KMS-11 (cell line): ENCODE data around the gene SPAST.
"Not testable (repeated sequence)": the region's sequence is repeated elsewhere in the genome, so short reads cannot be mapped to it uniquely, and the experiment has no call there.

Source experiments
- H2AFZ ChIP-seq: fragments of 200-600 bp; sonication (generic); 2 replicates; pipeline ENCODE4 v1.6.1; 2016; ENCODE audit warnings: antibody characterized with exemption, mixed run types, low read depth
- H3K27ac ChIP-seq: fragments of 200-600 bp; sonication (generic); 2 replicates; pipeline ENCODE4 v1.6.1; 2016; ENCODE audit warnings: mild to moderate bottlenecking, mixed run types
- H3K27me3 ChIP-seq: fragments of 200-600 bp; sonication (generic); 2 replicates; pipeline ENCODE4 v1.6.1; 2017; ENCODE audit warnings: mild to moderate bottlenecking, low read depth, mixed run types, moderate library complexity; ENCODE audit not compliant: insufficient read depth
- H3K36me3 ChIP-seq: fragments of 200-600 bp; sonication (generic); 2 replicates; pipeline ENCODE4 v1.6.1; 2017; ENCODE audit warnings: mild to moderate bottlenecking, mixed run types; ENCODE audit not compliant: insufficient read depth
- H3K4me1 ChIP-seq: fragments of 200-600 bp; sonication (generic); 2 replicates; pipeline ENCODE4 v1.6.1; 2016; ENCODE audit warnings: mild to moderate bottlenecking, low read depth, mixed run types; ENCODE audit not compliant: poor library complexity, severe bottlenecking
- H3K4me2 ChIP-seq: fragments of 200-600 bp; sonication (generic); 2 replicates; pipeline ENCODE4 v1.7.0; 2016; ENCODE audit warnings: mild to moderate bottlenecking, mixed run types
- H3K4me3 ChIP-seq: fragments of 200-600 bp; sonication (generic); IDR thresholded peaks from 2 replicates; pipeline ENCODE4 v1.6.1; 2017; ENCODE audit warnings: low read depth, low read length, mixed read lengths; ENCODE audit not compliant: insufficient read depth
- H3K79me2 ChIP-seq: fragments of 200-600 bp; sonication (generic); 2 replicates; pipeline ENCODE4 v1.6.1; 2016; ENCODE audit warnings: low read depth, mixed run types; ENCODE audit not compliant: insufficient read depth
- H3K9ac ChIP-seq: fragments of 200-600 bp; sonication (generic); 2 replicates; pipeline ENCODE4 v1.6.1; 2016; ENCODE audit warnings: mild to moderate bottlenecking, mixed run types
- H4K20me1 ChIP-seq: fragments of 200-600 bp; sonication (generic); 2 replicates; pipeline ENCODE4 v1.6.1; 2016; ENCODE audit warnings: mild to moderate bottlenecking, mixed run types; ENCODE audit not compliant: insufficient read depth
- TF ChIP-seq, protein P1 (sequence below): fragments of 200-600 bp; sonication (generic); conservative IDR thresholded peaks from 2 replicates; pipeline ENCODE4 v1.6.1; 2017; ENCODE audit warnings: low read depth, mild to moderate bottlenecking, antibody characterized with exemption, low read length, moderate library complexity, mixed read lengths

Gene SPAST, protein sequence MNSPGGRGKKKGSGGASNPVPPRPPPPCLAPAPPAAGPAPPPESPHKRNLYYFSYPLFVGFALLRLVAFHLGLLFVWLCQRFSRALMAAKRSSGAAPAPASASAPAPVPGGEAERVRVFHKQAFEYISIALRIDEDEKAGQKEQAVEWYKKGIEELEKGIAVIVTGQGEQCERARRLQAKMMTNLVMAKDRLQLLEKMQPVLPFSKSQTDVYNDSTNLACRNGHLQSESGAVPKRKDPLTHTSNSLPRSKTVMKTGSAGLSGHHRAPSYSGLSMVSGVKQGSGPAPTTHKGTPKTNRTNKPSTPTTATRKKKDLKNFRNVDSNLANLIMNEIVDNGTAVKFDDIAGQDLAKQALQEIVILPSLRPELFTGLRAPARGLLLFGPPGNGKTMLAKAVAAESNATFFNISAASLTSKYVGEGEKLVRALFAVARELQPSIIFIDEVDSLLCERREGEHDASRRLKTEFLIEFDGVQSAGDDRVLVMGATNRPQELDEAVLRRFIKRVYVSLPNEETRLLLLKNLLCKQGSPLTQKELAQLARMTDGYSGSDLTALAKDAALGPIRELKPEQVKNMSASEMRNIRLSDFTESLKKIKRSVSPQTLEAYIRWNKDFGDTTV

DNA sequence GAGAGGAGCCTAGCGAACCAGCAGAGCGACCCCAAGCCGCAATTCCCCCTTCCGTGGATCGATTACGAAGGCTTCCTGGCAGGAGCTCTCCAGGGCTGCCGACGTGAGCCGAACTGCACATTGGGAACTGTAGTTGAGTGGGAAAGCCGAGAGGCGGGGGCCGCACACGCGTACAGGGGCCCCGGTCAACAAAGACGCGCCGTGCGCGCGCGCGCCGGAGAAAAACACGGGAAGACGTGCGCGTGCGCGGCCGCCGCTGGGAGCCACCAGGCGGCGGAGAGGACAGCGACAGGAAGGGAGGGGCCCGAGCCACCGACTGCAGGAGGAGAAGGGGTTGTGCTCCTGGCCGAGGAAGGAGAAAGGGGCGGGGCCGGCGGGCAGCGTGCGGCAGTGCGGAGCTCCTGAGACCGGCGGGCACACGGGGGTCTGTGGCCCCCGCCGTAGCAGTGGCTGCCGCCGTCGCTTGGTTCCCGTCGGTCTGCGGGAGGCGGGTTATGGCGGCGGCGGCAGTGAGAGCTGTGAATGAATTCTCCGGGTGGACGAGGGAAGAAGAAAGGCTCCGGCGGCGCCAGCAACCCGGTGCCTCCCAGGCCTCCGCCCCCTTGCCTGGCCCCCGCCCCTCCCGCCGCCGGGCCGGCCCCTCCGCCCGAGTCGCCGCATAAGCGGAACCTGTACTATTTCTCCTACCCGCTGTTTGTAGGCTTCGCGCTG, at the start of gene SPAST:
Gene SPAST (plus strand): TSS at position 247 of the 711 bp plus-strand sequence. CDS start 276 bp downstream, at position 523.
- Histone ChIP-seq H3K36me3 (no peaks in the 10 kb centered on the region), H4K20me1 (no peaks in the 10 kb centered on the region), H3K27me3 (no peaks in the 10 kb centered on the region), H3K9ac (peak within 1 kb of the TSS; percentile 66), H3K79me2 (peaks cover 24% of the 10 kb centered on the region; the same call in 1 of the 2 replicates), H2AFZ (peak within 1 kb of the TSS; percentile 99), H3K27ac (peak within 1 kb of the TSS; percentile 74), H3K4me2 (peak within 1 kb of the TSS; percentile 92), H3K4me1 (peaks cover 20% of the 10 kb centered on the region), H3K4me3 (peak within 1 kb of the TSS; percentile 94)
- TF ChIP-seq, protein P1, sequence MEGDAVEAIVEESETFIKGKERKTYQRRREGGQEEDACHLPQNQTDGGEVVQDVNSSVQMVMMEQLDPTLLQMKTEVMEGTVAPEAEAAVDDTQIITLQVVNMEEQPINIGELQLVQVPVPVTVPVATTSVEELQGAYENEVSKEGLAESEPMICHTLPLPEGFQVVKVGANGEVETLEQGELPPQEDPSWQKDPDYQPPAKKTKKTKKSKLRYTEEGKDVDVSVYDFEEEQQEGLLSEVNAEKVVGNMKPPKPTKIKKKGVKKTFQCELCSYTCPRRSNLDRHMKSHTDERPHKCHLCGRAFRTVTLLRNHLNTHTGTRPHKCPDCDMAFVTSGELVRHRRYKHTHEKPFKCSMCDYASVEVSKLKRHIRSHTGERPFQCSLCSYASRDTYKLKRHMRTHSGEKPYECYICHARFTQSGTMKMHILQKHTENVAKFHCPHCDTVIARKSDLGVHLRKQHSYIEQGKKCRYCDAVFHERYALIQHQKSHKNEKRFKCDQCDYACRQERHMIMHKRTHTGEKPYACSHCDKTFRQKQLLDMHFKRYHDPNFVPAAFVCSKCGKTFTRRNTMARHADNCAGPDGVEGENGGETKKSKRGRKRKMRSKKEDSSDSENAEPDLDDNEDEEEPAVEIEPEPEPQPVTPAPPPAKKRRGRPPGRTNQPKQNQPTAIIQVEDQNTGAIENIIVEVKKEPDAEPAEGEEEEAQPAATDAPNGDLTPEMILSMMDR = no peak

DNA sequence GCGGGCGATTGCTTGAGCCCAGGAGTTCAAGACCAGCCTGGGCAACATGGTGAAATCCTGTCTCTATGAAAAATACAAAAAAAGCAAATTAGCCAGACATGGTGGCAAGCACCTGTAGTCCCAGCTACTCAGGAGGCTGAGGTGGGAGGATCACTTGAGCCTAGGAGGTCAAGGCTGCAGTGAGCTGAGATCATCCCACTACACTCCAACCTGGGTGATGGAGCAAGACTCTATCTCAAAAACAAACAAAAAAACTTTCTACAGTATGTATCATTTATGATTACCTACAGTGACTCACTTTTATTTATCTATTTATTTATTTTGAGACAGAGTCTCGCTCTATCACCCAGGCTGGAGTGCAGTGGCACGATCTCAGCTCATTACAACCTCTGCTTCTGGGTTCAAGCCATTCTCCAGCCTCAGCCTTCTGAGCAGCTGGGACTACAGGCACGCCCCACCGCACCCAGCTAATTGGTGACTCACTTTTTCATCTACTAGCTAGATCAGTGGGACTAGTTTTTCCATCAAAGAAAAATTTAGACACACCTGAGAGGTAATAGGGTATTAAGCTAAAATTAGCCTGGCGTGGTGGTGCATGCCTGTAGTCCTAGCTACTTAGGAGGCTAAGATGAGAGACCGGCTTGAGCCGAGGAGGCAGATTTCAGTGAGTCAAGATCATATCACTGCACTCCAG, 44.4 kb upstream of the SPAST start:
- H3K79me2 ChIP-seq, H3K4me1 ChIP-seq, H3K27me3 ChIP-seq, H3K4me2 ChIP-seq, H3K36me3 ChIP-seq, H3K27ac ChIP-seq, H4K20me1 ChIP-seq, H3K9ac ChIP-seq, H3K4me3 ChIP-seq, H2AFZ ChIP-seq: not testable (repeated sequence)

DNA sequence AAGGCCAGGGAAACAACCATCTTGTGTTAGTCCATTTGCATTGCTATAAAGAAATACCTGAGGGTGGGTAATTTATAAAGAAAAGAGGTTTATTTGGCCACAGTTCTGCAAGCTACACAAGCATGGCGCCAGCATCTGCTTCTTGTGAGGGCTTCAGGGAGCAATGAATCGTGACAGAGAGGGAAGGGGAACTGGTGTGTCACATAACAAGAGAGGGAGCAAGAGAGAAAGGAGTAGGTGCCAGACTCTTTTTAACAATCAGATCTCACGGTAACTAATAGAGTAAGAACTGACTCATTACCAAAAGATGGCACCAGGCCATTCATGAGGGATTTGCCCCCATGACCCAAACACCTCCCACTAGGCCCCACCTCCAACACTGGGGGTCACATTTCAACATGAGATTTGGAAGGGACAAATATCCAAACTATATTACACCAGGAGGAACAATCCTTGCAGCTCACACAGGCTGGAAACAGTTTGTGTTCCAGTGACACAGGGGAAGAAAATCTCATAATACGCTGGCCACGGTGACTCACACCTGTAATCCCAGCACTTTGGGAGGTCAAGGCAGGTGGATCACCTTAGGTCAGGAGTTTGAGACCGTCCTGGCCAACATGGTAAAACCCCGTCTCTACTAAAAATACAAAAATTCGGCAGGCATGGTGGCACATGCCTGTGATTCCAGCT, 29.0 kb upstream of the SPAST start:
- not testable (repeated sequence) for H3K27ac ChIP-seq, H3K4me2 ChIP-seq, H3K36me3 ChIP-seq, H3K9ac ChIP-seq, H3K4me3 ChIP-seq, H3K27me3 ChIP-seq, H4K20me1 ChIP-seq, H2AFZ ChIP-seq
- Histone ChIP-seq H3K4me1 (peaks cover 15% of the 10 kb centered on the region), H3K79me2 (peaks cover 15% of the 10 kb centered on the region; the same call in 1 of the 2 replicates)

DNA sequence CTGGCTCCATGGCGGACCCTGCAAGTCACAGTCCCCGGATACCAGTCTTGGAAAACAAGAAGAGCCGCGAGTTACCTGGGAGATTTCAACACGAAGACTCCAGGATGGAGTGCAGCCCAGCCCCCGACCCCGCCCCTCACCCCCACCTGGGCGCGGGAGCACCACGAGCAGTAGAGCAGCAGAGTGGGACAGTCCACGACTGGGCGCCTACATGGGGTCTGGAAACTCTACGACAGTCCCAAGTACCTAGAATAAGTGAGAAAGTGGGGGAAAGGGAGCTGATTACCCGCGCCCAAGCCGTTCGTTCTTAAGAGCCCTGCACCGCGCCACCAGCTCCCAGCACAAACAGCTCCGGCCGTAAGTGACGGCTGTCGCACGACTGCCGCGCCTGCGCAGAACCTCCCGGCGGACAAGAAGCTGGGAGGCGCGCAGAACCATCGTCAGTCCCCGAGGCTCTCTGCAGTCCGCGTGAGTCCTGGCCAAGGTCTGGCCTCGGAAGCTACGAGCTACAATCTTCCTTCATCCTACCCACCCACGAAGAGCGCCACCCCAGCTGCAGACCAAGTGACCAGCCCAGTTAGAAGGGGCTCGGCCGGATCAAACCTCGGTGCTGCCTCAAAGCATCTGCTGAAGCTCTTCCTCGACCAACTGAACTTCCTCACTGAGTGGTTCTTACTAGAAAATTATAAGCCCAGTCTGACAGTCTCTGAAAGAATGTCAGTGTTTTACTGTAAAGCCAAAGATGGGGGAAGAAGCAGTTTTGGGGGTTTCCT, 23.7 kb upstream of the SPAST start, which contains the start of gene DPY30:
Gene DPY30 (minus strand): TSS at position 359 of the 773 bp plus-strand sequence. CDS start 349 bp downstream, at position 10.
- peak within 1 kb of the TSS; percentile 91 for H3K4me2 ChIP-seq
- no peaks in the 10 kb centered on the region for H3K27me3 ChIP-seq
- peak within 1 kb of the TSS; percentile 67 for H3K9ac ChIP-seq
- peak within 1 kb of the TSS; percentile 90 for H3K4me3 ChIP-seq
- peaks cover 8% of the 10 kb centered on the region; the same call in 1 of the 2 replicates for H3K79me2 ChIP-seq
- H3K36me3 ChIP-seq = no peaks in the 10 kb centered on the region
- peak within 1 kb of the TSS; percentile 94 for H2AFZ ChIP-seq
- no peaks in the 10 kb centered on the region for H4K20me1 ChIP-seq
- H3K4me1 ChIP-seq = peaks cover 14% of the 10 kb centered on the region
- TF ChIP-seq, protein P1 = no peak; the same call in 1 of the 2 replicates
- H3K27ac ChIP-seq = peak within 1 kb of the TSS; percentile 73
